ENCODE measurements around the gene INPP5J. TPM values are rescaled to one million over a fixed set of nuclear protein-coding genes. Genes with fewer than 3 reads are reported as not detected.

The INPP5J gene
- total RNA-seq, 1 experiment from 2014 or later = 1.7 TPM

GRCh38 chr22:31103111-31103510 is 19.7 kb upstream of the INPP5J start:
- ChIA-PET POLR2A (no interaction called here), CTCF (no interaction called here)
- Histone ChIP-seq H3K9me3 (ENCODE audit: control insufficient read depth, insufficient read depth, low read depth, low read length) (no peaks in the 10 kb centered on the region), H3K27me3 (ENCODE audit: control insufficient read depth, insufficient read depth, low read length) (no peaks in the 10 kb centered on the region), H3K27ac (ENCODE audit: low read length) (no peak overlapping the region), H3K4me3 (ENCODE audit: low read depth in 2 of 2, low read length in 2 of 2) (no peak overlapping the region), H3K36me3 (ENCODE audit: control insufficient read depth, insufficient read depth, low read length) (peaks cover 2% of the 10 kb centered on the region; the same call in 1 of the 2 replicates), H3K4me1 (ENCODE audit: control insufficient read depth, insufficient read depth, low read length) (no peaks in the 10 kb centered on the region; the same call in 1 of the 2 replicates)
- BruUV-seq (replicated peaks) = no TSS peak
- intact Hi-C loops (cut with micrococcal nuclease; ENCODE audit: unreplicated experiment) = no loop called here
- in situ Hi-C loops (cut with HindIII; ENCODE audit: low pct_unique_long_range_greater_than_20kb, low sequenced_read_pairs) = no loop called here
- no peak for ATAC-seq
- TF ChIP-seq CTCF (IDR thresholded peaks at IDR 0.05) (no peak), POLR2AphosphoS5 (IDR thresholded peaks at IDR 0.05; ENCODE audit: low read depth, low read length) (no peak), REST (IDR thresholded peaks at IDR 0.05; ENCODE audit: insufficient read depth in 1 of 2, low read depth in 2 of 2, low read length in 1 of 2) (no peak), SIN3A (IDR thresholded peaks at IDR 0.05; ENCODE audit: borderline replicate concordance, insufficient read depth, low read depth, low read length) (no peak), TCF7L2 (IDR thresholded peaks at IDR 0.05; ENCODE audit: low read depth, low read length) (no peak)
- no peak for DNase-seq (ENCODE audit: low read depth, low spot score)

- intact Hi-C loops (cut with micrococcal nuclease; ENCODE audit: unreplicated experiment) (no loop called here), in situ Hi-C loops (cut with HindIII; ENCODE audit: low pct_unique_long_range_greater_than_20kb, low sequenced_read_pairs) (no loop called here)
- no peak for ATAC-seq
- POLR2A ChIA-PET = interaction anchor here (0.7 kb wide), 1 partner anchor 128 kb away, joined by 4 read pairs; no protein-coding TSS in a partner anchor
- no TSS peak for BruUV-seq (replicated peaks)
- CTCF ChIA-PET = interaction anchor here (0.6 kb wide), 1 partner anchor 10 kb away, joined by 8 read pairs; no protein-coding TSS in a partner anchor
- DNase-seq (ENCODE audit: low read depth, low spot score) = no peak
- Histone ChIP-seq H3K36me3 (ENCODE audit: control insufficient read depth, insufficient read depth, low read length) (peaks cover 2% of the 10 kb centered on the region; the same call in 1 of the 2 replicates), H3K9me3 (ENCODE audit: control insufficient read depth, insufficient read depth, low read depth, low read length) (no peaks in the 10 kb centered on the region), H3K27me3 (ENCODE audit: control insufficient read depth, insufficient read depth, low read length) (no peaks in the 10 kb centered on the region), H3K4me1 (ENCODE audit: control insufficient read depth, insufficient read depth, low read length) (no peaks in the 10 kb centered on the region; the same call in 1 of the 2 replicates), H3K27ac (ENCODE audit: low read length) (no peak overlapping the region), H3K4me3 (ENCODE audit: low read depth in 2 of 2, low read length in 2 of 2) (no peak overlapping the region)
- TF ChIP-seq POLR2AphosphoS5 (IDR thresholded peaks at IDR 0.05; ENCODE audit: low read depth, low read length) = no peak; the same call in 1 of the 2 replicates
- no peak for TF ChIP-seq CTCF (IDR thresholded peaks at IDR 0.05)
- TF ChIP-seq SIN3A (IDR thresholded peaks at IDR 0.05; ENCODE audit: borderline replicate concordance, insufficient read depth, low read depth, low read length) = no peak
- TF ChIP-seq REST (IDR thresholded peaks at IDR 0.05; ENCODE audit: insufficient read depth in 1 of 2, low read depth in 2 of 2, low read length in 1 of 2) = no peak
- no peak for TF ChIP-seq TCF7L2 (IDR thresholded peaks at IDR 0.05; ENCODE audit: low read depth, low read length)
Measured at GRCh38 chr22:31103899-31104694, 18.7 kb upstream of the INPP5J start.

Data from Panc1 (cell line).